Neural cell (in vitro differentiated cells): ENCODE measurements around the gene FAM168B. TPM values are rescaled to one million over a fixed set of nuclear protein-coding genes. Genes with fewer than 3 reads are reported as not detected.

Experiments used
- H2AFZ ChIP-seq: fragments of 200-600, 300-800 bp; sonication (generic), shearing (Covaris generic); 2 replicates; pipeline ENCODE4 v1.6.0; 2014; ENCODE audit warnings: low read depth, mild to moderate bottlenecking, antibody characterized with exemption, low read length, moderate library complexity
- H3F3A ChIP-seq: fragments of 200-600 bp; shearing (Covaris generic); 2 replicates; pipeline ENCODE4 v1.6.1; 2016; ENCODE audit warnings: mild to moderate bottlenecking, moderate library complexity, mixed read lengths, antibody characterized with exemption, low read length; ENCODE audit not compliant: insufficient read depth, poor library complexity, severe bottlenecking
- H3K27ac ChIP-seq: fragments of 200-600, 300-800 bp; sonication (generic), shearing (Covaris generic); 2 replicates; pipeline ENCODE4 v1.5.1; 2014; ENCODE audit warnings: mild to moderate bottlenecking, low read length, moderate library complexity
- H3K27me3 ChIP-seq: fragments of 300-800, 200-600 bp; sonication (generic), shearing (Covaris generic); 2 replicates; pipeline ENCODE4 v1.6.0; 2014; ENCODE audit warnings: mild to moderate bottlenecking, low read depth, low read length, moderate library complexity; ENCODE audit not compliant: insufficient read depth
- H3K36me3 ChIP-seq: fragments of 300-800, 200-600 bp; sonication (generic), shearing (Covaris generic); 2 replicates; pipeline ENCODE4 v1.5.1; 2014; ENCODE audit warnings: mild to moderate bottlenecking, antibody characterized with exemption, low read length, moderate library complexity; ENCODE audit not compliant: insufficient read depth
- H3K4me2 ChIP-seq: fragments of 300-800, 200-600 bp; sonication (generic), shearing (Covaris generic); 2 replicates; pipeline ENCODE4 v1.6.0; 2014; ENCODE audit warnings: mild to moderate bottlenecking, low read length
- H3K4me3 ChIP-seq: fragments of 300-800, 200-600 bp; sonication (generic), shearing (Covaris generic); 2 replicates; pipeline ENCODE4 v1.5.1; 2014; ENCODE audit warnings: mild to moderate bottlenecking, low read length, moderate library complexity
- H3K79me2 ChIP-seq: fragments of 200-600 bp; shearing (Covaris generic); replicated peaks from 2 replicates; pipeline ENCODE4 v1.6.0; 2014; ENCODE audit warnings: mild to moderate bottlenecking, low read length, moderate library complexity; ENCODE audit not compliant: insufficient read depth
- H3K9ac ChIP-seq: fragments of 300-800, 200-600 bp; sonication (generic), shearing (Covaris generic); 2 replicates; pipeline ENCODE4 v1.6.1; 2016; ENCODE audit warnings: mild to moderate bottlenecking, low read length, mixed read lengths
- H3K9me2 ChIP-seq: fragments of 200-600 bp; shearing (Covaris generic); 2 replicates; pipeline ENCODE4 v1.6.1; 2016; ENCODE audit warnings: mild to moderate bottlenecking, low read length, mixed read lengths; ENCODE audit not compliant: insufficient read depth
- H3K9me3 ChIP-seq: fragments of 200-600, 300-800 bp; sonication (generic), shearing (Covaris generic); 2 replicates; pipeline ENCODE4 v1.6.1; 2016; ENCODE audit warnings: mild to moderate bottlenecking, mixed run types, low read length, moderate library complexity, mixed read lengths
- H4K20me1 ChIP-seq: fragments of 200-600 bp; shearing (Covaris generic); 2 replicates; pipeline ENCODE4 v1.6.1; 2016; ENCODE audit warnings: mild to moderate bottlenecking, mixed run types; ENCODE audit not compliant: insufficient read depth
- CTCF ChIP-seq: fragments of 450-650 bp; IDR thresholded peaks from 2 replicates; pipeline ENCODE4 v1.5.1; 2014; ENCODE audit warnings: antibody characterized with exemption, mild to moderate bottlenecking, moderate library complexity; ENCODE audit not compliant: poor library complexity, severe bottlenecking
- EP300 ChIP-seq: fragments of 450-650 bp; conservative IDR thresholded peaks from 2 replicates; pipeline ENCODE4 v1.6.1; 2014; ENCODE audit warnings: antibody characterized with exemption, mild to moderate bottlenecking, moderate library complexity; ENCODE audit not compliant: poor library complexity, severe bottlenecking
- EZH2 ChIP-seq: fragments of 200-600, 300-800 bp; shearing (Covaris generic), sonication (generic); IDR thresholded peaks from 2 replicates; pipeline ENCODE4 v1.6.1; 2014; ENCODE audit warnings: antibody characterized with exemption, low read length, borderline replicate concordance, mild to moderate bottlenecking; ENCODE audit not compliant: insufficient read depth, poor library complexity, severe bottlenecking
- MXI1 ChIP-seq: fragments of 450-650 bp; conservative IDR thresholded peaks from 2 replicates; pipeline ENCODE4 v1.6.1; 2014; ENCODE audit warnings: antibody characterized with exemption, mild to moderate bottlenecking; ENCODE audit not compliant: poor library complexity, severe bottlenecking
- POLR2AphosphoS5 ChIP-seq: IDR thresholded peaks from 2 replicates; pipeline ENCODE4 v1.6.1; 2012
- RAD21 ChIP-seq: fragments of 450-650 bp; conservative IDR thresholded peaks from 2 replicates; pipeline ENCODE4 v1.6.1; 2014; ENCODE audit warnings: antibody characterized with exemption, mild to moderate bottlenecking, moderate library complexity
- REST ChIP-seq: IDR thresholded peaks from 2 replicates; pipeline ENCODE4 v1.6.1; 2012; ENCODE audit warnings: borderline replicate concordance
- SMC3 ChIP-seq: fragments of 450-650 bp; conservative IDR thresholded peaks from 2 replicates; pipeline ENCODE4 v1.6.1; 2014; ENCODE audit warnings: antibody characterized with exemption, mild to moderate bottlenecking, moderate library complexity; ENCODE audit not compliant: poor library complexity
- TAF1 ChIP-seq: IDR thresholded peaks from 2 replicates; pipeline ENCODE4 v1.6.1; 2012; ENCODE audit warnings: low read depth
- polyA plus RNA-seq: library from polyadenylated mRNA; depleted of rRNA; stranded (reverse); fragments of >200 nt; gene quantifications from 2 replicates; pipeline ENCODE4 v1.2.3, GENCODE V29; 2014

FAM168B gene
- polyA plus RNA-seq, 1 donor from 2014 or later, result 162 TPM

- Histone ChIP-seq H4K20me1 (no peaks in the 10 kb centered on the region), H3K9ac (no peak overlapping the region), H3K4me3 (no peak overlapping the region), H3K36me3 (no peaks in the 10 kb centered on the region), H3K9me2 (no peaks in the 10 kb centered on the region), H3K9me3 (no peaks in the 10 kb centered on the region), H2AFZ (no peak overlapping the region), H3K27ac (no peak overlapping the region), H3K79me2 (no peaks in the 10 kb centered on the region), H3K27me3 (no peaks in the 10 kb centered on the region), H3F3A (no peaks in the 10 kb centered on the region), H3K4me2 (no peak overlapping the region)
- TF ChIP-seq POLR2AphosphoS5 (no peak), MXI1 (no peak), CTCF (no peak), RAD21 (no peak), EZH2 (no peak), TAF1 (no peak), REST (no peak), EP300 (no peak), SMC3 (no peak)
Observed at GRCh38 chr2:131031875-131032274, 61.4 kb downstream of the FAM168B start.

- H2AFZ ChIP-seq, result no peak overlapping the region
- H3K4me3 ChIP-seq, result no peak overlapping the region
- TF ChIP-seq POLR2AphosphoS5, result no peak
- no peak for TF ChIP-seq REST
- no peak for TF ChIP-seq MXI1
- TF ChIP-seq EP300, result no peak
- no peak for TF ChIP-seq CTCF
- TF ChIP-seq TAF1, result no peak
- no peak for TF ChIP-seq EZH2
- no peak for TF ChIP-seq SMC3
- TF ChIP-seq RAD21, result no peak
- no peaks in the 10 kb centered on the region for H4K20me1 ChIP-seq
- no peaks in the 10 kb centered on the region for H3F3A ChIP-seq
- no peaks in the 10 kb centered on the region for H3K79me2 ChIP-seq
- no peaks in the 10 kb centered on the region for H3K9me2 ChIP-seq
- no peak overlapping the region for H3K9ac ChIP-seq
- H3K9me3 ChIP-seq, result no peaks in the 10 kb centered on the region
- H3K27me3 ChIP-seq, result no peaks in the 10 kb centered on the region
- H3K36me3 ChIP-seq, result no peaks in the 10 kb centered on the region
- no peak overlapping the region for H3K27ac ChIP-seq
- no peak overlapping the region for H3K4me2 ChIP-seq
Observed at GRCh38 chr2:131031431-131031841, 61.8 kb downstream of the FAM168B start.
